ENCODE results near the gene PUM2.

PUM2 gene

DNA sequence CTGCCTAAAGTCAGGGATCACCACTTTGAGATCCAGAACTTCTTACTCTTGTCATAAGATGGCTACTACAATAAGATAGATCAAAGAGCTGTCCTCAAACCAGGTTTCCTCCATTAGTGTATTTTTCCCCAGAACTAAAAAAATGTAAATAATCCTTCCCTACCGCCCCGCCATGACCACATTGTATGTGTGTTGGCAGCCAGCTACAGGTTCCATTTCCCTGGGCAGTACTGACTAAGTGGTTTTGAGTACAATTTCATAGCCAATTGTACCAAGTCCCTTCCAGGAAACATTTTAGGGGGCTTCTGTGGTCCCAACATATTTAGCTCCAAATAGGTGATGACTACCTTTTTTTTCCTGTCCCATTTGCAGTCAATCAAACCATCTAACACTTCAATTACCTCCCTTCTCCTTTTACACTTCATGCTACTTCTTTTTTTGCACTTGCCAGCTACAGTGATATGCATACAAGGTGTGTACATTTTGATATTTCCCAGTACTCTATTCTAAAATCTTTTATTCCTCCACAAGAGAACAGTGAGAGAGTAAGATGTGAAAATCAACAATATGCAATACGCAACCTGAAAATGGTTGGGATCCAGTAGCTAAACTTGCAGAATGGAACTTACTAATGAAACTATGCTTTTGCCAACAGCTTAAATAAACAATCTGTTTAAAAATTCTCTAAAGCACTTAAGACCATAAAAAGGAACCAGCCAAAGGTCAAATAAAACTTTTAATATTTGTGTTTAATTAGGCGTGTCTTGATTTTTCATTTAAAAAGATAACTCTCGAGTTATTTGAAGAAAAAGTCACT lies 3.9 kb downstream of the PUM2 start:
- DNase-seq: no peak
- intact Hi-C loops (cut with DNase I): no loop called here

DNA sequence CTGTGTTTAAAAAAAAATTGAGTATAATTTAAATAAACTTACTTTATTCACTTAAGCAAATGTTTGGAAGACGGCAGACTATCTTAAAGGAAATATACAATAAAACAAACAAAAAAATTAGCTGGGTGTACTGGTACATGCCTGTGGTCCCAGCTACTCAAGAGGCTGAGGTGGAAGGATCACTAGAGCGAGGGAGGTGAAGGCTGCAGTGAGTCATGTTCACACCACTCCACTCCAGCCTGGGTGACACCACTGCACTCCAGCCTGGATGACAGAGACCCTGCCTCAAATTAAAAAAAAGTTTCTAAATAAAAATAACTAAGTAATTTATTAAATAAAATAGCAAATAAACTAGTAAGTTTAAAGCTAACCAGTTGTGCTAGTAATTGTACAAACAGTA lies 7.5 kb downstream of the PUM2 start:
- no peak for DNase-seq
- intact Hi-C loops (cut with DNase I): no loop called here

DNA sequence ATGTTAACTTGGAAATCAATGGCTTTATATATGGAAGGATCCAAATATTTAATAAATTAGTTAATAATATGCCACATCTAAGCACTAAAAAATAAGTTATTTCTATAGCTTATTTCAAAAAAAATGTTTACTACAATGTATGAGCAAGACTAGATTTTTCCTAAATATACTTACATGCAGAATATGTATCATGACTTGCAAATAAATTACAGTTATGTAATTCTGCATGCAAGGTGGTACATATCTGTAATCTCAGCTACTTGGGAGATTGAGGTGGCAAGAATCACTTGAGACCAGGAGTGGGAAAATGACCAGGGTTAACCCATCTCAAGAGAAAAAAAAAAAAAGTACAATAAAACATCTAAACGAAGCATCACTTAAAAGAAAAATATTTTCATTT lies 11.6 kb downstream of the PUM2 start:
- intact Hi-C loops (cut with DNase I): no loop called here
- DNase-seq: no peak

DNA sequence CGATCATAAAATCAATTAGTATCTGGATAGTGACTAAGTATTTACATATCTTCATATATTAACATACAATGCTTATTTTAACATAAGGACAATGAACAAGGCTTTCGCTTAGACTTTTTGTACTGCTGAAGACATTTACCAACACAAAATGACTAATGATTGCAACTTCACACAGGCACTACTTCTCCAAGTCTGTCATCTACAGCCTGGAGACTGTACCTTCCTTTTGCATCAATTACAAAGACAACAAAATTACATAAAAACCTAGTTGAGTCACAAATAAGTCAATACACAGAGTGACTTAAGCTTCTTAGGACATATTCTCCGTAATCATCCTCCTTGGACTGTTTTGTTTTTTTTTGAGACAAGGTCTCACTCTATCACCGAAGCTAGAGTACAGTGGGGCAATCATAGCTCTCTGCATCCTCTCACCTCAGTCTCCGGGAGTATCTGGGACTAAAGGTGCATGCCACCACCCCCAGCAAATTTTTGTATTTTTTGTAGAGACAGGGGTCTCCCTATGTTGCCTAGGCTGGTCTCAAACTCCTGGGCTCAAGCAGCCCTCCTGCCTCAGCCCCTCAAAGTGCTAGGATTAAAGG lies 15.9 kb downstream of the PUM2 start:
- intact Hi-C loops (cut with DNase I): no loop called here
- DNase-seq: no peak

DNA sequence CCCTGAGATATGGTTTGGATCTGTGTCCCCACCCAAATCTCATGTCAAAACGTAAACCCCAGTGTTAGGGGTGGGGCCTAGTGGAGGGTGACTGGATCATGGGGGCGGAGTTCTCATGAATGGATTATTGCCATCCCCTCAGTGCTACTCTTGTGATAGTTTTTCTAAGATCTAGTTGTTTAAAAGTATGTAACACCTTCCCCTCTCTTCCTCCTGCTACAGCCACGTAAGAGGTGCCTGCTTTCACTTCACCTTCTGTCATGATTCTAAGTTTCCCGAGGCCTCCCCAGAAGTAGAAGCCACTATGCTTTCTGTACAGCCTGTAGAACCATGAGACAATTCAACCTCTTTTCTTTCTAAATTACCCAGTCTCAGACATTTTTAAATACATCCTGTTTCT lies 16.9 kb downstream of the PUM2 start:
- intact Hi-C loops (cut with DNase I): no loop called here

DNA sequence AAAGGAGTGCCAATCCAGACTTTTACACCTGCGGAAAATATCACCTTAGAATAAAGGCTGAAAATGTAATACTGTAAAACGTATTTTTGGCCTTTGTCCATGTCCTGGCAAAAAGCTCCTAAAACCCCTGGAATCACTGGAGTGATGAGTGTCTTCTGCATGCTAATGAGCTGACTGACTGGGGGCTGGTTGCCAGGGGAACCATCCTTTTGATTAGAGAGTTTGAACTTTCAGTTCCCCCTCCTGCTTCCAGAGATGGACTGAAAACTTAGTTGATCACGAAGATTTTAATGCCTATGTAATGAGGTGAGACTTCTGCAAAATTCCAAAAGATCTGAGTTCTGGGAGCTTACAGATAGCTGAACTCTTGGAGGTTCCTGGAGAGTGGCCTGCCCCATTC lies 20.5 kb downstream of the PUM2 start:
- DNase-seq: no peak
- intact Hi-C loops (cut with DNase I): no loop called here

More for the DNA sequence above, 16.9 kb downstream of the PUM2 start:
- DNase-seq: no peak

DNA sequence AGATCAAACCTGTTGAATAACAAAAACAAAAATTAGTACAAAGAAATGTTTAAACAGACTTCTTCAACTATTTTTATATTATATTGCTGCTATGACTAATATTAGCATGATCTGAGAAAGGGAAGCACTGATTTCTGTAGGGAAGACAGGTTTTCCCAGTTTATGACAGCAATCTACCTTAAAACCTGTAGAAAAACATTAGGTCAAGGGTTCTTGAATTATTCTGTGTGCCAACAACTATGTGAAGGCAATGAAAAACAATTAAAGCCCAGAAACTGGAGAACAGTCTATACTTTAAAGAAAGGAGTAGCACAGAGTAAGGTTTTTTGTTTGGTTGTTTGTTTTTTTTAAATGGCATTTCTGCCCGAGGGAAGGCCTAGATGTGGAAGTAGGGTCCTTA lies 23.3 kb downstream of the PUM2 start:
- DNase-seq: no peak
- intact Hi-C loops (cut with DNase I): no loop called here

DNA sequence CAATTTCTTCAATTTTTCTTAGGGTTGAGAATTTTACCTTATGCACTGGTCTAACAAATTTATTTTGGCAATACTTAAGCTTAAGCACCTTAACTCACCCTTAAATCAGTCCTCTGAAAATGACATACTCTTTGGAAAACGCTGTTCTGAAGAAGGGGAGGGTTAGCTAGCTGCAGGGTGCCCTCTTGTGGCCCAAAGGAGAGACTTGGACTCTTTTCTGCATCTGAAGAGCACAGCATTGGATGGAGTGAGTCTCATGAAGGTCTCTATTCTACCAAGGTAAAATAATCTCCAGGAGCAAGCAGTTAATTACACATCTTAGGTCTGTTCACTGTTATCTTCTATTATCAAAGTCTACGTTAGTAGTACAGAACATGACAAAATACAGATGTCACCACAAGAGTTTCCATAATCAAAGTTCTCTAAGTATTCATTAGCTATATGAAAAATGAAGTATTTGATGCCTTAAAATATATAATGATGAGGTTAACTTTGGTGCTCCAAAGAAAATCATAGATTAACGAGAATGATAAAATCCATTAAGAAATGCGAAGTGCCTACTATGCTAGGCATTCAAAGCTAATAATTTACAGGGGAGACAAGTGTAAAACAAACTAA lies 24.4 kb downstream of the PUM2 start:
- DNase-seq: peak in 7 of 10 donors; percentile 51 to 89 (median 62)
- intact Hi-C loops (cut with DNase I): no loop called here

DNA sequence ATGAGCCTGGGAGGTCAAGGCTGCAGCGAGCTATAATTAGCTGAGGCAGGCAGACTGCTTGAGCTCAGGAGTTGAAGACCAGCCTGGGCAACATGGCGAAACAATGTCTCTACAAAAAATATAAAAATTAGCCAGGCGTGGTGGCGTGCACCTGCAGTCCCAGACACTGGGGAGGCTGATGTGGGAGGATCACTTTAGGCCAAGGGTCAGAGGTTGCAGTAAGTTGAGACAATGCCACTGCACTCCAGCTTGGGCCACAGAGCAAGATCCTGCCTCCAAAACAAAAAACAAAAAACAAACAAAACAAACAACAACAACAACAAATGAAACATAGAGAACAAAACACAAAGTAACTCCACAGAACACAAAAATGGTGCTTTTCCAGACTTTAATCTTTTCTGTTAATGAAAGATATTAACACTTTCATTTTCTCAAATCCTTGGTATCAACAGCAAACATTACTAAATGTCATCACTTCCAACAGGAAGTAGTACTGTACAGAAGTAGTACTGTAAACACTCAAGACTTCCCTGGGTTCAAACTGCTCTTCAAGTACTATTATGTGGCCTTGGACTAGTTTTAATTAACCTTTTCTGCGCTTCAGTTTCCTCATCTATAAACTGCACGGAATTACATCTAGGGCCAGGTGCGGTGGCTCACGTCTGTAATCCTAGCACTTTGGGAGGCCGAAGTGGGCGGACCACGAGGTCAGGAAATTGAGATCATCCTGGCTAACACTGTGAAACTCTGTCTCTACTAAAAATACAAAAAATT lies 27.9 kb downstream of the PUM2 start:
- intact Hi-C loops (cut with DNase I): no loop called here
- DNase-seq: no peak

DNA sequence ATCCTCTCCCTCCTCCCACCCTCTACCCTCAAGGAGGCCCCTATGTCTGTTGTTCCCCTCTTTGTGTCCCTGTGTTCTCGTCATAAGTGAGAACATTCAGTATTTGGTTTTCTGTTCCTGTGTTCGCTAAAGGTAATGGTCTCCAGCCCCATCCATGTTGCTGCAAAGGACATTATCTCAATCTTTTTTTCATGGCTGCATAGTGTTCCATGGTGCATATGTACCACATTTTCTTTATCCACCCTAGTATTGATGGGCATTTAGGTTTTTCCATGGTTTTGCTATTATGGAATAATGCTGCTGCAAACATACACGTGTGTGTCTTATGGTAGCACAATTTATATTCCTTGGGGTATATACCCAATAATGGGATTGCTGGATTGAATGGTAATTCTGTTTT lies 33.0 kb downstream of the PUM2 start:
- intact Hi-C loops (cut with DNase I): no loop called here
- no peak for DNase-seq

DNA sequence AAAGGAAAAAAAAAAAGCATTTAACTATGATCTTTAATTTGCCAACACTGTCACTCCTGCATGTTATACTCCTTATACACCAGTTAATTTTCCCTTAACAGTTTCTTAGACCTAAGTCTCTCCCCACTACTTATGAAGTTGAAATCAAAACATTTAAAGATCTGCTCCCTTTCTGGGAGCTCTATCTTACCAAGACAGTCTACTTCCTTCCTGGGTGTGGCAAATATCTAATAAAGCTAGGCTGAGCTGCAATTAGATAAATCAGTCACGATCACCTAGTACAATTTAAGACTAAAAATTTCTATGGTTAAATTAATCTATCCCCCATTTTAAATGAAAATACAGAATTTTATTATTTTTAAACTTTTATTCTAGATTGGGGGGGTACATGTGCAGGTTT lies 33.4 kb downstream of the PUM2 start:
- DNase-seq: no peak
- intact Hi-C loops (cut with DNase I): no loop called here

DNA sequence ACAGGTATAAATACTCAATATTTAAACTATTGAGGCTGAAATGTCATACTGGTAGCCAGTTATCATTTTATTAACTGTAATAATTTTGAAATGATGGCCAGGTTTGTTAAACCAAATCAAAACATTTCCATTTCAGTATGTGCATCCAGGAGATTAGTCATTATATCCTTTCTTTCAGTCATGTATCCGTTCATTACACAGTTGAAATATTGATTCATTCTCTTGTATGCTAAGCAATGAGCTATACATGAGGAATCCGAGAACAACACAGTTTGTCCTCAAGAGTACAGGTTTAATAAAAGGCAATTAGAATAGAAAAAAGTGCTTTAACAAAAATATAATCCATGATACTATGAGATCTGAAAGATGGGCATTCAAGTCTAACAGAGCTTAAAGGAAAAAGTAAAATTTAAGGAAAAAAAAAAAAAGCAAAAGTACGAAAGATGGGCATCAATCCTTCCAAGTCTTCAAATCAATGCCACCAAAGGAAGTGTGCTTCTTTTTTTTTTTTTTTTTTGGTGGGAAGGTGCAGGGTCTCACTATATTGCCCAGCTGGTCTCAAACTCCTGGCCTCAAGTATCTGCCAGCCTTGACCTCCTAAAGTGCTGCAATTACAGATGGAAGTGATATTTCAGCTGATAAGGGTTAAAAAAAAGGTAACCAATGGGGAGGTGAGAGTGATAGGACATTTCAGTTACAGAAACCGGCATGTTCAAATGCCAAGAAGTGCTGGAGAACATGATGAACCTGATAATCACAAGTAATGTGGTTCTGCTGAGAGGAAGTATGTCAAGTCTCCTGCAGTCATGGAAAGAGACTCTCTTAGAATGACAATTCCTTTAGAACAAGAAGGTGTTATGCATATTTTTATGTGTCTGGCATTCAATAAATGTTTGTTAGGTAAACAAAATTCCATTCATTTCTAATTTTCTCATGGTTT lies 35.8 kb downstream of the PUM2 start:
- intact Hi-C loops (cut with DNase I): no loop called here
- no peak for DNase-seq

DNA sequence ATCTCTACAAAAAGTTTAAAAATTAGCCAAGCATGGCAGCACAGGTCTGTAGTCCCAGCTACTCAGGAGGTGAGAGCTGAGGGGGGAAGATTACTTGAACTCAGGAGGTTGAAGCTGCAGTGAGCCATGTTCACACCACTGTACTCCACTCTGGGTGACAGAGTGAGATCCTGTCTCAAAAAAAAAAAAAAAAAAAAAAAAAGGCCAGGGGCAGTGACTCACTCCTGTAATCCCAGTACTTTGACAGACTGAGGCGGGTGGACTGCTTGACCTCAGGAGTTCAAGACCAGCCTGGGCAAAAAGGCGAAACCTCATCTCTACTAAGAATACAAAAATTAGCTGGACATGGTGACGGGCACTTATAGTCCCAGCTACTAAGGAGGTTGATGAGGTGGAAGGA lies 37.0 kb downstream of the PUM2 start:
- intact Hi-C loops (cut with DNase I): no loop called here
- DNase-seq: no peak

DNA sequence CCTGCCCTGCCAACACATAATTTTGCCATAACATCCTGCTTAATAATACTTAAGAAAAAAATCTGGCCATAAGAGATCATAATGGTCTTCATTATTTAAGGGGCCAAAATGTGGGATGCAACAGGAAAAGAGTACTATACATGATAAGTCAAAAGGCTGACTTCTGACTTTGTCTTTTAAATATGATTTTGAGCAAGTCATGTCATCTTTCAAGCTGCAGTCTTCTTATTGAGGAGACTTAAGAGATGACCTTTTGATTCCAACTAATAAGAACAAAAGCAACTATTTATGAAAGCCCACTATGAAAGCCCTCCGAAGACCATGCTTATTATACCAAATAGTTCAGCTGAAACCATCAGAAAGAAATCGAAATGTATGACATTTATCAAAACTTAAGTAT lies 41.6 kb downstream of the PUM2 start:
- no peak for DNase-seq
- intact Hi-C loops (cut with DNase I): no loop called here

DNA sequence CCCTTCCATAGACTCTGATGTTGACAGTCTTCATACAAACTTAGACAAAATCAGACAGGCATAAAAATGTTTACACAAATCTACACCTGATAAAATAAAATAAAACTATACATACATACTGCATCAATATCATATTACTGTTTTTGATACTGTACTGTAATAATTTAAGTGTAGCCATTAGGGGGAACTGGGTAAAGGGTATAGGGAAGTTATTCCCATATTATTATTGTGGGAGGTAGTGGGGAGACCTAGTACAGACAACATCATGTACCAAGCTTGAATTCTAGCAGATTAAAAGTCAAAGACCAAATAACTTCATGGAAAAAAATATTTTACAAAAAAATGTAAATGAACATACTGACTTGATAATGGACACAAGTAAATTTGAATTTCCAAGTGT lies 43.3 kb downstream of the PUM2 start:
- no peak for DNase-seq
- intact Hi-C loops (cut with DNase I): no loop called here

DNA sequence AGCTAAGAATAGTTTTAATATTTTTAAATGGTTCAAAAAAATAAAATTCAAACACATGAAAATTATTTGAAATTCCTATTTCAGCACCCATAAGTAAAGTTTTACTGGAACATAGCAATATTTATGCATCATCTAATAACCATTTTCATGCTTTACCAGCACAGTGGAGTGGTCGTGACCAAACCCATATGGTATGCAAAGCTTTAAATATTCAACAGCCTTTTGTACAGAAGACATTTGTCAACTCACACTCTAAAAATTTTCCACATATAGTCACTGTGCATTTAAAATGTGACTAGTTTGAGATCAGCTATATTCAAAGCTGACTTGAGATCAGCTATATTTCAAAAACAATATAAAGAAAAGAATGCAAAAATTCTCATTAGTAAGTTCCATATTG lies 46.2 kb downstream of the PUM2 start:
- DNase-seq: no peak
- intact Hi-C loops (cut with DNase I): no loop called here

DNA sequence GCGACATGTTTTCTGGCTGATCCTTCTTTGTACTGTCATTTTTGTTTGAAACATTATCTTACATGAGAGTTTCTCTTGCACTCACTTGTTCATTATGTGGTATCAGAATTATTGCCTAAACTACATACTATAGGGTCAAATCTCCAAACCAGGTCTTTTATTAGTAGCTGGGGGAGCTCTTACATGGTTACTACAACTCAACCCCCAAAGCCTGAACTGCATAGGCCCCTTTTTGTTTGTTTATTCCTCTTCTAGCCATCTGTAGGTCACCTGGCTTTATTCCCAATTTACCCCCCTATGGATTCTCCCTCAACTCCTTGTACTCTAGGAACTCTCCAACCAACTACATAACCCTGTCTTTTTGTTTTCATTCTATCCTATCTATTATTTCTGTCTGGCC lies 46.7 kb downstream of the PUM2 start:
- DNase-seq: no peak
- intact Hi-C loops (cut with DNase I): no loop called here

DNA sequence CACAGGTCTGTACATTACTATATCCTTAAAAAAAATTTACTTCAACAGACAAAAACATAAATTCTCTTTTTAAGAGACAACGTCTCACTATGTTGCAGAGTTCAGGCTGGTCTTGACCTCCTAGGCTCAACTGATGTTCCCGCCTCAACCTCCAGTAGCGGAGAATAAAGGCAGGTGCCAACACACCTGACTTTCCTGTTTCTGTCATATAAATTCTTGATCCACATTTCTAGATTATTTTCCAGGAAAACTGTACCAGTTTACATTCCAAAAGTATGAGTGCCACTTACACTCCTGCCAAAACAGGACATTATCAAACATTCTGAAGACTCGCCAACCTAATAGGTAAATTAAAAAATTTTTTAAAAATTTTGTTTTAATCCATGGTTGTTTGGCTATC lies 48.6 kb downstream of the PUM2 start:
- intact Hi-C loops (cut with DNase I): no loop called here
- DNase-seq: no peak

DNA sequence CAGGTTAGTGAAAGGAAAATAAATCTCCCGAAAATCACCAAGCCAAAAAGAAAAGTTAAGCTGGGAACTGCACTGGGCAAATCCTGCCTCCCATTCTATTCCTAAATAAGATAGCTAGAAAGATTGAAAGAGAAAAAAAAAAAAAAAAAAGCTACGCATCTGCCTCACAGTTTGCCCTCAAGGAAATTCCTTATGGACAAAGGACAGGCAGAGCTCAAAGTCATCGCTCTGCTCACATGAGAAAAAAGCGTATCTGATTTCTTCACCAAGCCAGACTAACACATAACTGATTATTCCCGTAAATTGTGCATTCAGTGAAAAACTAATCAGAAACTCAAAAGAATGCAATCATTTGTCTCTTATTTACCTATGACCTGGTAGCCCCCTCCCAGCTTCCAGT lies 50.0 kb downstream of the PUM2 start:
- intact Hi-C loops (cut with DNase I): no loop called here
- no peak for DNase-seq

DNA sequence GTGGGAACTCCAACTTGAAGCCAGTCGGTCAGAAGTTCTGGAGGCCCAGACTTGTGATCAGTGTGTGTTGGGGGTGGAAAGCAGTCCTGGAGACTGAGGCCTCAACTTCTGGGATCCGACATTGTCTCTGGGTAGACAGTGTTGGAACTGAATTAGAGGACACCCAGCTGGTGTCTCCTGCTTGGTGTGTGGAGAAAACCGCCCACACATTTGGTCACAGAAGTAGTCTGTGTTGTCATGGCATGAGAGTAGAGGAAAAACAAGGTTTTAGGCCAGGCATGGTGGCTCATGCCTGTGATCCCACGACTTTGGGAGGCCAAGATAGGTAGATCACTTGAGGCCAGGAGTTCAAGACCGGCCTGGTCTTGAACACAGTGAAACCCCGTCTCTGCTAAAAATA lies 51.5 kb downstream of the PUM2 start:
- no peak for DNase-seq
- intact Hi-C loops (cut with DNase I): no loop called here

Measured in posterior cingulate gyrus (tissue), 11 donors.